ENCODE measurements around the gene RARB.

Gene RARB

DNA sequence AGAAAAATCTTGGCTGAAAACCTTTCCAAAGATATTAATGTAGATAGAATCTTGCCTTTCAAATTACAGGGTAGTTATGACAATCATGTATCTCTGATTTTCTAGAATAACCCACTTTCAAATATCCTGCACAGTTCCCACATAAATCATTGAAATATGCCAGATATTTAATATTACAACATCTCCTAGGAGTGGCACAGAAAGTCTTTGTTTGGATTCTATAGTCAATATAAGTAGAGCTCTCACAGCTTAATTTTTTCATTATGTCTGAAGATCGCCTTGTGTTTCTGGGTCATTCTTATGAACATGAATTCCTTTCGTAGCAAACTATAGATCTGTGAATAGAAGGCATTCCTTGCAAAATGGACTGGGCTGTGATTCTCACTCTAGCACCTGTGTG, 5.0 kb downstream of the RARB start:
- H3K27ac ChIP-seq (ENCODE audit: low read depth, low read length), result no peak overlapping the region
- no peak overlapping the region for H3K18ac ChIP-seq (ENCODE audit: low read length)
- H3K23ac ChIP-seq (ENCODE audit: low read length), result no peak overlapping the region
- no peaks in the 10 kb centered on the region for H3K4me1 ChIP-seq (ENCODE audit: control insufficient read depth, low read depth, low read length)
- H3K9ac ChIP-seq (ENCODE audit: low read length), result no peak overlapping the region
- no peak overlapping the region for H3K56ac ChIP-seq (ENCODE audit: low read length)
- H3K79me2 ChIP-seq (ENCODE audit: control insufficient read depth, insufficient read depth, low read length), result no peaks in the 10 kb centered on the region
- H2BK15ac ChIP-seq (replicated peaks; ENCODE audit: low read depth), result no peak overlapping the region
- H2BK120ac ChIP-seq (ENCODE audit: low read depth, low read length), result no peak overlapping the region
- no peaks in the 10 kb centered on the region for H3K36me3 ChIP-seq (ENCODE audit: control insufficient read depth, insufficient read depth, low read length)
- H3K79me1 ChIP-seq (ENCODE audit: low read length), result no peaks in the 10 kb centered on the region
- no peak overlapping the region for H4K5ac ChIP-seq (ENCODE audit: low read length)
- no peak overlapping the region for H3K4ac ChIP-seq (ENCODE audit: low read depth, low read length)
- DNase-seq, result no peak
- no CpG with 5 or more reads among the region's 2 CpGs for WGBS (ENCODE audit: extremely low coverage, insufficient coverage, low lambda C conversion rate)
- no peak overlapping the region for H2AK5ac ChIP-seq (ENCODE audit: low read length)
- no peak overlapping the region for H3K4me2 ChIP-seq (ENCODE audit: low read length)
- H2BK5ac ChIP-seq (ENCODE audit: low read length), result no peak overlapping the region
- no peaks in the 10 kb centered on the region for H3K27me3 ChIP-seq (ENCODE audit: insufficient read depth, low read length, poor library complexity)
- H4K8ac ChIP-seq (ENCODE audit: low read depth, low read length), result no peak overlapping the region
- no peak overlapping the region for H3K4me3 ChIP-seq (ENCODE audit: low read length)

DNA sequence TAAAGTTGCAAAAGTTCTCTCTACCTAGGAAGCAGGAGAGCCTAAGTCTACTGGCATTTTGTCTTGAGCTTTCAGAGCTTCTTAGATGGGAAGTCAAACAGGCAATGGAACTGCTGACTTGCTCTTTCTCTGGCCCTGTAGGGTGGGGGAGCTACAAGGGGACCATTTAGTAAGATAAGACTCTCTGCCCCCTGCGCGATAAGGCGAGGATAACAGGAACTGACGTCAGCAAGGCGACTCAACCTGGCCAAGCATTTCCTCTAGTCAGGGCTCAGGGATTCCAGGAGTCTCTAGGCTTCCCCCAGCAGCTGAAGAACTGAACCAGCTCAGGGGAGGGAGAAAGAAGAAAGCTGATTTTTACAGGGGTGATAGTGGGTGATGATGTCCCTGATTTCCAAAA, 5.8 kb downstream of the RARB start:
- H3K4me3 ChIP-seq (ENCODE audit: low read length), result no peak overlapping the region
- H3K9ac ChIP-seq (ENCODE audit: low read length), result no peak overlapping the region
- H2AK5ac ChIP-seq (ENCODE audit: low read length), result no peak overlapping the region
- H3K36me3 ChIP-seq (ENCODE audit: control insufficient read depth, insufficient read depth, low read length), result no peaks in the 10 kb centered on the region
- no peak overlapping the region for H3K18ac ChIP-seq (ENCODE audit: low read length)
- H3K79me1 ChIP-seq (ENCODE audit: low read length), result no peaks in the 10 kb centered on the region
- no peak overlapping the region for H3K56ac ChIP-seq (ENCODE audit: low read length)
- H3K79me2 ChIP-seq (ENCODE audit: control insufficient read depth, insufficient read depth, low read length), result no peaks in the 10 kb centered on the region
- H4K8ac ChIP-seq (ENCODE audit: low read depth, low read length), result no peak overlapping the region
- no peak overlapping the region for H3K23ac ChIP-seq (ENCODE audit: low read length)
- no peak overlapping the region for H2BK5ac ChIP-seq (ENCODE audit: low read length)
- H4K5ac ChIP-seq (ENCODE audit: low read length), result no peak overlapping the region
- no peak overlapping the region for H2BK15ac ChIP-seq (replicated peaks; ENCODE audit: low read depth)
- H3K4me2 ChIP-seq (ENCODE audit: low read length), result no peak overlapping the region
- H2BK120ac ChIP-seq (ENCODE audit: low read depth, low read length), result no peak overlapping the region
- no peak overlapping the region for H3K27ac ChIP-seq (ENCODE audit: low read depth, low read length)
- DNase-seq, result peak; percentile 59
- peak overlapping the region; percentile 16 for H3K4ac ChIP-seq (ENCODE audit: low read depth, low read length)
- no peaks in the 10 kb centered on the region for H3K27me3 ChIP-seq (ENCODE audit: insufficient read depth, low read length, poor library complexity)
- H3K4me1 ChIP-seq (ENCODE audit: control insufficient read depth, low read depth, low read length), result no peaks in the 10 kb centered on the region
- no CpG with 5 or more reads among the region's 5 CpGs for WGBS (ENCODE audit: extremely low coverage, insufficient coverage, low lambda C conversion rate)

DNA sequence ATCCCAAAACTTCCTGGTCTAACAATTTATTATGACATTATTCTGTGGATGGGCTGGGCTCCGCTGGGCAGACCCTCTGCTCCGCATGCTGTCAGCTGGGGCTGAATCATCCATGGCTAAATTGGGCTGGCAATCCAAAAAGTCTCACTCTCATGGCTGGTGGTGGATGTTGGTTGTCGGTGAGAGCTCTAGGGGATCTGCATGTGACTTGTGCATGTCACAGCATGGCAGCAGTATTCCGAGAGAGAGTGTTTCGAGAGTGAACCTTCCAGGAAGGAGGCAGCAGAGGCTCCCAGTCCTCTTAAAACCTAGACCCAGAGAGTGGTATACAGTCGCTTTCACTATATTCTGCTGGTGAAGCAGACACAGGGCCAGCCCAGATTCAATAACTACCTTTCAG, 9.9 kb downstream of the RARB start:
- H2BK120ac ChIP-seq (ENCODE audit: low read depth, low read length), result no peak overlapping the region
- no peak overlapping the region for H2BK5ac ChIP-seq (ENCODE audit: low read length)
- no peak overlapping the region for H2BK15ac ChIP-seq (replicated peaks; ENCODE audit: low read depth)
- H4K5ac ChIP-seq (ENCODE audit: low read length), result no peak overlapping the region
- no peak overlapping the region for H3K4ac ChIP-seq (ENCODE audit: low read depth, low read length)
- no peak overlapping the region for H3K56ac ChIP-seq (ENCODE audit: low read length)
- H3K36me3 ChIP-seq (ENCODE audit: control insufficient read depth, insufficient read depth, low read length), result no peaks in the 10 kb centered on the region
- H4K8ac ChIP-seq (ENCODE audit: low read depth, low read length), result no peak overlapping the region
- H3K27ac ChIP-seq (ENCODE audit: low read depth, low read length), result no peak overlapping the region
- no peaks in the 10 kb centered on the region for H3K79me1 ChIP-seq (ENCODE audit: low read length)
- H3K4me3 ChIP-seq (ENCODE audit: low read length), result no peak overlapping the region
- H3K18ac ChIP-seq (ENCODE audit: low read length), result no peak overlapping the region
- H3K4me1 ChIP-seq (ENCODE audit: control insufficient read depth, low read depth, low read length), result no peaks in the 10 kb centered on the region
- DNase-seq, result no peak
- H2AK5ac ChIP-seq (ENCODE audit: low read length), result no peak overlapping the region
- no peaks in the 10 kb centered on the region for H3K27me3 ChIP-seq (ENCODE audit: insufficient read depth, low read length, poor library complexity)
- H3K23ac ChIP-seq (ENCODE audit: low read length), result no peak overlapping the region
- no peaks in the 10 kb centered on the region for H3K79me2 ChIP-seq (ENCODE audit: control insufficient read depth, insufficient read depth, low read length)
- no peak overlapping the region for H3K9ac ChIP-seq (ENCODE audit: low read length)
- H3K4me2 ChIP-seq (ENCODE audit: low read length), result no peak overlapping the region
- no CpG with 5 or more reads among the region's 6 CpGs for WGBS (ENCODE audit: extremely low coverage, insufficient coverage, low lambda C conversion rate)

DNA sequence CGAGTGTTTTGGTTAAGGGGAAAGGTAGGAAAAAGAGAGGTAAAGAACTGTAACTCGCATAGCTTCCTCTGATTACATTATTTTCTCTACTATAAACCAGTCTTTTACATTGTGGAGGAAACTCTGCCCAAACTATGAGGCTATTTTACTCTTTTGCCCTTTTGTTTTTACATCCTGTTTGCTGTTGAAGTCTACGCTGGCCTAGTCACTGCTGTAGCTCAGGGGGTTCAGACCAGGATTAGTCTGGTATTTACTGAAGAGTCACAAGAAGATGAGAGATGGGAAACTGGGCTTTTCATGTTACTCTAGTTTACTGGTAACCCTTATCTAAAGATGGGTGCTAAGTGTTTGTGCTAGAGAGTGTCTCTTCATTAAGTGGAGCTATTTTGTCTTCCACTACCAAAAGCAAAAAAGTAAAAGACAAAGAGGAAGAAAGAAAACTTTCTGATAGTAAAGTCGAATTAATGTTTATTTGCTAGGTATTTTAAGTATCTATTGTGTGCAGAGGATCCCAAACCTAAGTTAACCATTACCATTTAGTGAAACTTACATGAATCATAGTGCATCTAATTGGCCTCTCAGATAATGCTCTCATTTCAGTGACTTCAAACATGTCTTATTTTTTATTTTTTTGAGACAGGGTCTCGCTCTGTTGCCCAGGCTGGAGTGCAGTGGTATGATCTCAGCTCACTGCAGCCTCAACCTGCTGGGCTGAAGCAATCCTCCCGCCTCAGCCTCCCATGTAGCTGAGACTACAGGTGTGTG, 10.9 kb downstream of the RARB start:
- WGBS (ENCODE audit: extremely low coverage, insufficient coverage, low lambda C conversion rate), result no CpG with 5 or more reads among the region's 6 CpGs
- no peaks in the 10 kb centered on the region for H3K27me3 ChIP-seq (ENCODE audit: insufficient read depth, low read length, poor library complexity)
- H3K18ac ChIP-seq (ENCODE audit: low read length), result no peak overlapping the region
- no peak overlapping the region for H2BK120ac ChIP-seq (ENCODE audit: low read depth, low read length)
- H3K4ac ChIP-seq (ENCODE audit: low read depth, low read length), result no peak overlapping the region
- H3K4me2 ChIP-seq (ENCODE audit: low read length), result no peak overlapping the region
- H3K79me2 ChIP-seq (ENCODE audit: control insufficient read depth, insufficient read depth, low read length), result no peaks in the 10 kb centered on the region
- no peak overlapping the region for H4K8ac ChIP-seq (ENCODE audit: low read depth, low read length)
- H3K4me1 ChIP-seq (ENCODE audit: control insufficient read depth, low read depth, low read length), result no peaks in the 10 kb centered on the region
- H4K5ac ChIP-seq (ENCODE audit: low read length), result no peak overlapping the region
- H3K56ac ChIP-seq (ENCODE audit: low read length), result no peak overlapping the region
- no peak overlapping the region for H2AK5ac ChIP-seq (ENCODE audit: low read length)
- no peak overlapping the region for H2BK15ac ChIP-seq (replicated peaks; ENCODE audit: low read depth)
- H3K23ac ChIP-seq (ENCODE audit: low read length), result no peak overlapping the region
- no peak overlapping the region for H2BK5ac ChIP-seq (ENCODE audit: low read length)
- H3K4me3 ChIP-seq (ENCODE audit: low read length), result no peak overlapping the region
- H3K36me3 ChIP-seq (ENCODE audit: control insufficient read depth, insufficient read depth, low read length), result no peaks in the 10 kb centered on the region
- no peak overlapping the region for H3K27ac ChIP-seq (ENCODE audit: low read depth, low read length)
- H3K9ac ChIP-seq (ENCODE audit: low read length), result no peak overlapping the region
- DNase-seq, result no peak
- H3K79me1 ChIP-seq (ENCODE audit: low read length), result no peaks in the 10 kb centered on the region

DNA sequence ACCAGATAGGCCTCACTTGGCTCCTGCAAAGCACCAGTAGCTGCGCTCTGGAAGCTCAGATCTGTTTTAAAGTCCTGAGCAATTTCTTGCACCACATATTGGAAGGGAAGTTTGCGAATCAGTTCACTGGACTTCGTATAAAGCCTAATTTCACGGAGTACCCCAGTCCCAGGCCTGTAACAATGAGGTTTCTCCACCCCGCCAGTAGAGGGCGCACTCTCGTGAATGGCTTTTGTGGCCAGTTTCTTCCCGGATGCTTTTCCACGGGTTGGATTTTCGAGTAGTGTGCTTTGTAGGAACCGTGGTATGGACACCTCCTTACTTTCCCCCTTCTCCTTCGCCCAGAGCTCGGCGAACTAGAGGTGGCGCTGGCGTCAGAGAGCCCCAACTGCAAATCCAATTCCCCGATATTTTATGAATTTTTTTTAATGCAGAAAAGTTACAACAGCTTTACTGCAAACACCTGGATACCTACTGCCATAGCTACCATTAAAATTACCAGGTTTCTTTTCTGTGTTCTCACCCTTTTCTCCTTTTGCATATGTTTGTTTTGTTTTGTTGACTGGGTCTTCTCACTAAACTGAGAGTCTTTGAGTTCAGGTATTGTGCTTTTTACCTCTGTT, 13.3 kb downstream of the RARB start:
- no CpG with 5 or more reads among the region's 17 CpGs for WGBS (ENCODE audit: extremely low coverage, insufficient coverage, low lambda C conversion rate)
- Histone ChIP-seq H3K79me1 (ENCODE audit: low read length) (no peaks in the 10 kb centered on the region), H3K4me1 (ENCODE audit: control insufficient read depth, low read depth, low read length) (no peaks in the 10 kb centered on the region), H3K4me2 (ENCODE audit: low read length) (no peak overlapping the region), H3K56ac (ENCODE audit: low read length) (no peak overlapping the region), H3K9ac (ENCODE audit: low read length) (no peak overlapping the region), H3K27ac (ENCODE audit: low read depth, low read length) (no peak overlapping the region), H3K36me3 (ENCODE audit: control insufficient read depth, insufficient read depth, low read length) (no peaks in the 10 kb centered on the region), H2AK5ac (ENCODE audit: low read length) (no peak overlapping the region), H4K8ac (ENCODE audit: low read depth, low read length) (no peak overlapping the region), H3K79me2 (ENCODE audit: control insufficient read depth, insufficient read depth, low read length) (no peaks in the 10 kb centered on the region), H2BK120ac (ENCODE audit: low read depth, low read length) (no peak overlapping the region), H3K4me3 (ENCODE audit: low read length) (no peak overlapping the region), H3K23ac (ENCODE audit: low read length) (no peak overlapping the region), H2BK5ac (ENCODE audit: low read length) (no peak overlapping the region), H2BK15ac (replicated peaks; ENCODE audit: low read depth) (no peak overlapping the region), H3K4ac (ENCODE audit: low read depth, low read length) (no peak overlapping the region), H4K5ac (ENCODE audit: low read length) (no peak overlapping the region), H3K27me3 (ENCODE audit: insufficient read depth, low read length, poor library complexity) (no peaks in the 10 kb centered on the region), H3K18ac (ENCODE audit: low read length) (no peak overlapping the region)
- peak; percentile 20 for DNase-seq
